VCaP (cell line): ENCODE measurements around the gene ZNF490.
"Not testable (repeated sequence)": the region's sequence is repeated elsewhere in the genome, so short reads cannot be mapped to it uniquely, and the experiment has no call there.

Experiments used
- H3K27ac ChIP-seq: fragments of 450-650 bp; 2 replicates; pipeline ENCODE4 v1.5.1; 2017
- TF ChIP-seq, protein P1 (sequence below): fragments of 450-650 bp; conservative IDR thresholded peaks from 2 replicates; pipeline ENCODE4 v1.5.1; 2017; ENCODE audit warnings: mild to moderate bottlenecking, moderate library complexity

ZNF490 gene

GRCh38 chr19:12636631-12637030 is 26.0 kb upstream of the ZNF490 start:
- H3K27ac ChIP-seq: no peak overlapping the region
- TF ChIP-seq, protein P1, sequence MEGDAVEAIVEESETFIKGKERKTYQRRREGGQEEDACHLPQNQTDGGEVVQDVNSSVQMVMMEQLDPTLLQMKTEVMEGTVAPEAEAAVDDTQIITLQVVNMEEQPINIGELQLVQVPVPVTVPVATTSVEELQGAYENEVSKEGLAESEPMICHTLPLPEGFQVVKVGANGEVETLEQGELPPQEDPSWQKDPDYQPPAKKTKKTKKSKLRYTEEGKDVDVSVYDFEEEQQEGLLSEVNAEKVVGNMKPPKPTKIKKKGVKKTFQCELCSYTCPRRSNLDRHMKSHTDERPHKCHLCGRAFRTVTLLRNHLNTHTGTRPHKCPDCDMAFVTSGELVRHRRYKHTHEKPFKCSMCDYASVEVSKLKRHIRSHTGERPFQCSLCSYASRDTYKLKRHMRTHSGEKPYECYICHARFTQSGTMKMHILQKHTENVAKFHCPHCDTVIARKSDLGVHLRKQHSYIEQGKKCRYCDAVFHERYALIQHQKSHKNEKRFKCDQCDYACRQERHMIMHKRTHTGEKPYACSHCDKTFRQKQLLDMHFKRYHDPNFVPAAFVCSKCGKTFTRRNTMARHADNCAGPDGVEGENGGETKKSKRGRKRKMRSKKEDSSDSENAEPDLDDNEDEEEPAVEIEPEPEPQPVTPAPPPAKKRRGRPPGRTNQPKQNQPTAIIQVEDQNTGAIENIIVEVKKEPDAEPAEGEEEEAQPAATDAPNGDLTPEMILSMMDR: no peak

DNA sequence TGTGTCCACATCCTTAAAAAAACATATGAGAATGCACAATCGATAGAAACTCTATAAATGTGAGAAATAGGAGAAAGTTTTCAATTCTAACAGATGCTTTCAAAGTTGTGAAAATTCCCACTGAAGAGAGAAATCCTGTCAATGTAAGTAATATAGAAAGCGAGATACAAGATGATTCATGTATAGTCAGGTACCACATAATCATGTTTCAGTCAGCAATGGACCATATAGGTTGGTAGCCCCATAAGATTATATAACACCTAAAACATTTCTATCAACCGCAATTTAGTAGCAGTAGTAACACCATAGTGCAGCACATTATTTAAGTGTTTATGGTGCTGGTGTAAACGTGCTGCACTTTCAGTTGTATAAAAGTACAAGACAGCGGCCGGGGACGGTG is 18.6 kb upstream of the ZNF490 start:
- TF ChIP-seq, protein P1: no peak
- no peak overlapping the region for H3K27ac ChIP-seq

GRCh38 chr19:12628040-12629022 is 17.7 kb upstream of the ZNF490 start:
- H3K27ac ChIP-seq: no peak overlapping the region
- TF ChIP-seq, protein P1: no peak

- H3K27ac ChIP-seq: no peak overlapping the region
Measured at GRCh38 chr19:12626958-12627357, 16.3 kb upstream of the ZNF490 start.

GRCh38 chr19:12623361-12624031 is 12.9 kb upstream of the ZNF490 start:
- H3K27ac ChIP-seq: no peak overlapping the region
- TF ChIP-seq, protein P1: no peak

More at GRCh38 chr19:12626958-12627357, 16.3 kb upstream of the ZNF490 start:
- TF ChIP-seq, protein P1: no peak

- H3K27ac ChIP-seq: not testable (repeated sequence)
Measured at GRCh38 chr19:12621253-12622024, 10.8 kb upstream of the ZNF490 start.

DNA sequence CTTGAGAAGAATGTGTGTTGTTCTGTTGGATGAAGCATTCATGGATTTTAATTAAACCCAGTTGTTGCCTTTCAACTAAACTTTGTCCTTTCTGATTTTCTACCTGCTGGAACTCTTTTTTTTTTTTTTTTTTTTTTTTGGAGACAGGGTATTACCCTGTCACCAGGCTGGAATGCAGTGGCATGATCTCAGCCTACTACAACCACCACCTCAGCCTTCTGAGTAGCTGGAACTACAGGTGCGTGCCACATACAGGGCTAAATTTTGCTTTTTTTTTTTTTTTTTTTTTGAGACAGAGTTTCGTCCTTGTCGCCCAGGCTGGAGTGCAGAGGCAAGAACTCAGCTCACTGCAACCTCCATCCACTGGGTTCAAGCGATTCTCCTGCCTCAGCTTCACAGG is 7.0 kb upstream of the ZNF490 start:
- H3K27ac ChIP-seq: no peak overlapping the region
- TF ChIP-seq, protein P1: no peak
